Measurements from ENCODE around the gene PSMC3IP. TPM values are rescaled to one million over a fixed set of nuclear protein-coding genes. Genes with fewer than 3 reads are reported as not detected.

PSMC3IP gene
- total RNA-seq, 1 donor from 2014 or later, result 22.6 TPM

GRCh38 chr17:42565523-42566214 lies 11.9 kb downstream of the PSMC3IP start:
- H3K4me3 Mint-ChIP-seq, result peak overlapping the region; percentile 69
- no peaks in the 10 kb centered on the region for H3K27me3 Mint-ChIP-seq
- H3K4me1 Mint-ChIP-seq (ENCODE audit: unreplicated experiment), result peaks cover 15% of the 10 kb centered on the region
- H3K9me3 Mint-ChIP-seq, result no peaks in the 10 kb centered on the region
- no peak for DNase-seq (ENCODE audit: extremely low spot score, unreplicated experiment)
- peaks cover 7% of the 10 kb centered on the region for H3K36me3 Mint-ChIP-seq
- TF ChIP-seq CTCF (conservative IDR thresholded peaks at IDR 0.05), result no peak
- peak overlapping the region; percentile 93 for H3K27ac Mint-ChIP-seq

- Mint-ChIP-seq H3K4me3 (peak overlapping the region; percentile 69), H3K27me3 (no peaks in the 10 kb centered on the region), H3K9me3 (no peaks in the 10 kb centered on the region), H3K36me3 (peaks cover 7% of the 10 kb centered on the region), H3K4me1 (ENCODE audit: unreplicated experiment) (peaks cover 20% of the 10 kb centered on the region), H3K27ac (no peak overlapping the region)
- no peak for DNase-seq (ENCODE audit: extremely low spot score, unreplicated experiment)
- TF ChIP-seq CTCF (conservative IDR thresholded peaks at IDR 0.05), result no peak
Measured at GRCh38 chr17:42564815-42565522, 12.6 kb downstream of the PSMC3IP start.

- no peaks in the 10 kb centered on the region for H3K27me3 Mint-ChIP-seq
- no peak for DNase-seq (ENCODE audit: extremely low spot score, unreplicated experiment)
- no peak overlapping the region for H3K27ac Mint-ChIP-seq
- no peak for TF ChIP-seq CTCF (conservative IDR thresholded peaks at IDR 0.05)
- peaks cover 7% of the 10 kb centered on the region for H3K36me3 Mint-ChIP-seq
- peaks cover 24% of the 10 kb centered on the region for H3K4me1 Mint-ChIP-seq (ENCODE audit: unreplicated experiment)
- H3K4me3 Mint-ChIP-seq, result peak overlapping the region; percentile 92
- no peaks in the 10 kb centered on the region for H3K9me3 Mint-ChIP-seq
Measured at GRCh38 chr17:42563950-42564349, 13.6 kb downstream of the PSMC3IP start.

- Mint-ChIP-seq H3K27me3 (no peaks in the 10 kb centered on the region), H3K9me3 (no peaks in the 10 kb centered on the region), H3K27ac (no peak overlapping the region), H3K4me3 (peak overlapping the region; percentile 92), H3K36me3 (peaks cover 7% of the 10 kb centered on the region), H3K4me1 (ENCODE audit: unreplicated experiment) (peaks cover 24% of the 10 kb centered on the region)
- TF ChIP-seq CTCF (conservative IDR thresholded peaks at IDR 0.05), result no peak
- DNase-seq (ENCODE audit: extremely low spot score, unreplicated experiment), result no peak
Measured at GRCh38 chr17:42563543-42563942, 14.0 kb downstream of the PSMC3IP start.

- no peak for DNase-seq (ENCODE audit: extremely low spot score, unreplicated experiment)
- H3K9me3 Mint-ChIP-seq, result no peaks in the 10 kb centered on the region
- H3K27ac Mint-ChIP-seq, result peak overlapping the region; percentile 88
Measured at GRCh38 chr17:42563143-42563509, 14.4 kb downstream of the PSMC3IP start.

More at GRCh38 chr17:42563143-42563509, 14.4 kb downstream of the PSMC3IP start:
- Mint-ChIP-seq H3K36me3 (peaks cover 7% of the 10 kb centered on the region), H3K4me1 (ENCODE audit: unreplicated experiment) (peaks cover 24% of the 10 kb centered on the region), H3K4me3 (peak overlapping the region; percentile 92), H3K27me3 (no peaks in the 10 kb centered on the region)
- TF ChIP-seq CTCF (conservative IDR thresholded peaks at IDR 0.05), result no peak

Measured in type B pancreatic cell (in vitro differentiated cells).